ENCODE measurements around the gene PPP1R8.
"Not testable (repeated sequence)": the region's sequence is repeated elsewhere in the genome, so short reads cannot be mapped to it uniquely, and the experiment has no call there.

PPP1R8 gene

DNA sequence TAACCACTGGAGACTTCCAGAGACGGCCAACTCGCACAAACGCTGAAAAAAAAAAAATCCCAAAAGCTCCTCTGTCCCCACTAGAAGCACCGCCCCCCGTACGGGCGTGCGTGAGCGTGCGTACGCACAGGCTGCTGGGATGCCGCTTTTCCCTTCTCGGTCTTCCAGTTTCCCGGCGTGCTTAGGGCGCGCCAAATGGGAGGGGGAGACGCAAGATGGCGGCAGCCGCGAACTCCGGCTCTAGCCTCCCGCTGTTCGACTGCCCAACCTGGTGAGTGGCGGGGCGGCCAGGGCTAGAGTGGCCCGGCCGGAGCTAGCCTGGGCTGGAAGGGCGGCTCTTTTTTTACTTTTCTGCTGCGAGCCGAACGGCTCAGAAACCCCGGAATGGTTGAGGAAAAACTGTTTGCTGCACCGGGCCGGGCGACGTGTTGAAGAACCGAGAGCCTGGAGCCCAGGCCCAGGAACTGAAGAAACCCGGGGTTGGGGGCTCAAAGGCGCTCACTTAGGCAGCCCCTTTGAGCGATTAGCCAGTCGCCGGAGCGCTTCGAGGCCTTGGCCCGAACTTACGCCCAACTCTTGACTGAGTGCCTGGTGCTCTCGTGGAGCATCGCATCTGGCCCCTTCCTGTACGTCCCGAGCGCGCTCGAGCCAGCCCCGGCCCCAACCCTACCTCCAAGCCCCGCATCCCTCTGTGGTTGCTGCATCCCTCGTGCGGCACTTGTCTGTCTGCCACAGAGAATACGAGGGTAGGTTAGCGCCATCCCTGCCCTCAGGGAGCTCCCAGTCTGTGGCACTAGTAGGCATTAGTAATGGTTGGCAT, at the start of gene PPP1R8:
TSS of gene PPP1R8 (plus strand) at position 162 of the 820 bp plus-strand sequence. CDS start at position 216, 54 bp downstream.
- Mint-ChIP-seq H3K36me3 (ENCODE audit: low read depth) (peaks cover 9% of the 10 kb centered on the region), H3K4me3 (peak within 1 kb of the TSS; percentile 93), H3K9me3 (no peaks in the 10 kb centered on the region), H3K4me1 (ENCODE audit: low read depth) (peaks cover 19% of the 10 kb centered on the region), H3K27ac (peak within 1 kb of the TSS; percentile 83), H3K27me3 (ENCODE audit: low read depth) (no peaks in the 10 kb centered on the region)

DNA sequence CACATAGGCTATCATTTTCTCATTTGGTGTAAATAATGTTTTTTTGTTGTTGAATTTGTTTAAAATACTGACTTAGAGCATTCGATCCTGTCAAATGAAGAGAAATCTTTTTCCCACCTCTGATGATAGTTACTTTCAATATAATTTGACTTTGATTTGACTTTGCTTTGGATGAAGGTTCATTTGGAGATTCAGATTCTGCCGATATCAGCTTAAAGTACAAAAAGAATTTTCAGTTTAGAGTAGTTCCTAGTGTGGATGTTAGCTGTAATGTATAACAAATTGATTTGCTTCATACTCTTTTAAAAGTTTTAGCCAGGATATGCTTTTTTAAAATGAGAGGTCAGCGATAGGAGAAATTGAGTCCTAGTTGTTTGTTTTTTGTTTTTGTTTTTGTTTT, 47.6 kb upstream of the PPP1R8 start:
- H3K36me3 Mint-ChIP-seq (ENCODE audit: low read depth) = peaks cover 2% of the 10 kb centered on the region
- no peak overlapping the region for H3K27ac Mint-ChIP-seq
- no peaks in the 10 kb centered on the region for H3K27me3 Mint-ChIP-seq (ENCODE audit: low read depth)
- H3K4me1 Mint-ChIP-seq (ENCODE audit: low read depth) = peaks cover 15% of the 10 kb centered on the region
- no peaks in the 10 kb centered on the region for H3K9me3 Mint-ChIP-seq
- no peak overlapping the region for H3K4me3 Mint-ChIP-seq

DNA sequence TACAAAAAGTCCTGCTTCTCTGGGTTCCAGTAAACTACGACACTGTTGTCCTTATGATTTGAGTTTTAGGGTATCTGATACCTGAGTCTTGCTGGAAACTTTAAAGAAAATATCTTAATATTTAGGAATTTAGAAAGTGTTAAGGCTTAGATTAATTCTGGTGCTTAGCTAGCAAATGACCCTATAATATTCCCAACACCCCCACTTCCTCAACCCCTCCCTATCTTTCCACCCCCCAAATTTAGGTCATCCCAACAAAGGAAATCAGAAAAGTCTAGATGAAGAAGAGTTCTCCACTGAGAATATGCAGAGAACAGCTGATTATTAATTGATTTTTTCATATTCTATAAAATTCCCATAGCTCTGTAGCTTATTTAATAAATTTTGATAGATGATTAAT, 45.9 kb upstream of the PPP1R8 start:
- no peaks in the 10 kb centered on the region for H3K9me3 Mint-ChIP-seq
- no peak overlapping the region for H3K4me3 Mint-ChIP-seq
- H3K4me1 Mint-ChIP-seq (ENCODE audit: low read depth) = peaks cover 15% of the 10 kb centered on the region
- no peak overlapping the region for H3K27ac Mint-ChIP-seq
- peaks cover 7% of the 10 kb centered on the region for H3K36me3 Mint-ChIP-seq (ENCODE audit: low read depth)
- no peaks in the 10 kb centered on the region for H3K27me3 Mint-ChIP-seq (ENCODE audit: low read depth)

DNA sequence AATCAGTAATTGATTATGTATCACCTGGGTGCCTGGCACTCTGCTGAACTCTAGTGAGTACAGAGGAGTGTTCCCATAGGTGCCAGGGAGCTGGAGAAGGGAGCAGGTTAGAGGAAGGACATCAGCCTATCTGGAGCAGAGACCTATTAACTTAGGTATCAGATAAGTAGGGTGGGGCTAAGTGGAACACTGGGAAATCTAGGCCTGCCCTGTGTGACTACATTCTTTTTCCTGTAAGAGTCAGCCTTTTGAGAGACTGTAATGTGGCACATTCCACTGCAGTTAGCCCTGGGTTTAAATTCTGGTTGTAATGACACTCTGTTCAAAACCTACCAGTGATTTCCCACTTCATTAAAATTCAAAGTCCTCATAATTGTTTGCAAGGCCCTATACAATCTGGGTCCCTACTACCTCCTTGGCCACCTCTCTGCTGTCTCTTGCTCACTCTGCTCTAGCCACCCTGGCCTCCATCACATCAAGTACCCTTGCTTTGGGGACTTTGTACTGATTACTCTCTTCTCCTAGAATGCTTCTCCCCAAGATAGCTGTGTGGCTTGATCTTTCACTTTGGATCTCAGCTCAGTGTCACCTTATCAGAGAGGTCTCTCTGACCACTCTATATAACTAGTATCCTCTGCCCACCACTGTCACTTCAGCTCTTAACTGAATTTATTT, 44.7 kb upstream of the PPP1R8 start:
- H3K4me3 Mint-ChIP-seq = no peak overlapping the region
- no peak overlapping the region for H3K27ac Mint-ChIP-seq

DNA sequence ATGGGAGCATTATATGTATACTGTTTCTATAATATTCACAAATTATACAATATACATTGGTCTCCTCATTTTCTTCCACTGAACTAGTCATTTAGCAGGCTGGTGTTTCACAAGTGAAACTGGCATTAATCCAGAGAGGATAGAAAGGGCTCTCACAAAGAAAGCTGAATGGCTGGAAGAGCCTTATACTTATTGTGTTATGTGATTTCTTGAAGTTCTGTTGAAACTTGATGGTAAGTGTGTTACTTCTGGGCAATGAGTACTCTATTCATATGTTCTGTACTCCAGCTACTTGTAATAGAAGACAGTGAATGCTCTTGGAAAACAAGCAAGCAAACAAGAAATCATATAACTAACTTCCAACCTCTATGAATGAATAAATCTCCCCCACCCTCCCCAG, 42.7 kb upstream of the PPP1R8 start:
- H3K36me3 Mint-ChIP-seq (ENCODE audit: low read depth) = peaks cover 14% of the 10 kb centered on the region

More for the DNA sequence above, 44.7 kb upstream of the PPP1R8 start:
- Mint-ChIP-seq H3K36me3 (ENCODE audit: low read depth) (peaks cover 14% of the 10 kb centered on the region), H3K27me3 (ENCODE audit: low read depth) (no peaks in the 10 kb centered on the region), H3K9me3 (no peaks in the 10 kb centered on the region), H3K4me1 (ENCODE audit: low read depth) (peaks cover 15% of the 10 kb centered on the region)

DNA sequence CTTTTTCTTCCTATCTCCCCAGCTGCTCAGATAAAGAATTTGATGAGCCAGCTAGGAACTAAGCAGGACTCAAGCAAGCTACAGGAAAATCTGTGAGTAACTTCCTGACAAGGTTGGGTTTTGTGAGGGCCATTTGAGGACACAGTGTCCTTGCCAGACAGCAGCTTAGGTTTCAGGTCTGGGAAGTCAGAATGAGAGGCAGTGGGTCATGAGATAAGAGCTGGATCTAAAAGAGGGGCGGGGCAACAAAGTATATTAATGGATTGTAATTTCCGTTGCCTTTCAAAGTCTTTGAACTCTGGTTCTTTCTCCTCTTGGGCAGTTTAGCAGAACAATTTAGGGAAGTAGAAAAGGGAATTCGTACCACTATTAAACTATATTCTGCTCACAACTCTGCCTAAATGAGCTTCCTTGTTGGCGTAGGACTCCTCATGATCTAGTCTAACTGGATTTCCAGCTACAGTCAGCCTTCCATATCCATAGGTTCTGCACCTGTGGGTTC, 41.0 kb upstream of the PPP1R8 start:
- peaks cover 14% of the 10 kb centered on the region for H3K4me1 Mint-ChIP-seq (ENCODE audit: low read depth)
- H3K27me3 Mint-ChIP-seq (ENCODE audit: low read depth) = no peaks in the 10 kb centered on the region

More for the DNA sequence above, 42.7 kb upstream of the PPP1R8 start:
- no peaks in the 10 kb centered on the region for H3K9me3 Mint-ChIP-seq
- no peaks in the 10 kb centered on the region for H3K27me3 Mint-ChIP-seq (ENCODE audit: low read depth)
- no peak overlapping the region for H3K27ac Mint-ChIP-seq
- no peak overlapping the region for H3K4me3 Mint-ChIP-seq
- peaks cover 15% of the 10 kb centered on the region for H3K4me1 Mint-ChIP-seq (ENCODE audit: low read depth)

DNA sequence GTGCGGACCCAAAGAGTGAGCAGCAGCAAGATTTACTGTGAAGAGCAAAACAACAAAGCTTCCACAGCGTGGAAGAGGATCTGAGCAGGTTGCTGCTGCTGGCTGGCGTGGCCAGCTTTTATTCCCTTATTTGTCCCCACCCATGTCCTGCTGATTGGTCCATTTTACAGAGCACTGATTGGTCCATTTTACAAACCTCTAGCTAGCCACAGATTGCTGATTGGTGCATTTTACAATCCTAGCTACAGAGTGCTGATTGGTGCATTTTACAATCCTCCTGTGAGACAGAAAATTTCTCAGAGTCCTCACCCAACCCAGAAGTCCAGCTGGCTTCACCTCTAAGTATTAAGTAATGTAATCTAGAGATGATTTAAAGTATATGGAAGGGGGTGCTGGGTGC, 40.3 kb upstream of the PPP1R8 start:
- H3K36me3 Mint-ChIP-seq (ENCODE audit: low read depth) = peaks cover 28% of the 10 kb centered on the region
- not testable (repeated sequence) for H3K27ac Mint-ChIP-seq; H3K4me3 Mint-ChIP-seq; H3K27me3 Mint-ChIP-seq (ENCODE audit: low read depth); H3K9me3 Mint-ChIP-seq
- H3K4me1 Mint-ChIP-seq (ENCODE audit: low read depth) = peaks cover 12% of the 10 kb centered on the region

More for the DNA sequence above, 41.0 kb upstream of the PPP1R8 start:
- Mint-ChIP-seq H3K9me3 (no peaks in the 10 kb centered on the region), H3K4me3 (no peak overlapping the region), H3K36me3 (ENCODE audit: low read depth) (peaks cover 23% of the 10 kb centered on the region), H3K27ac (no peak overlapping the region)

DNA sequence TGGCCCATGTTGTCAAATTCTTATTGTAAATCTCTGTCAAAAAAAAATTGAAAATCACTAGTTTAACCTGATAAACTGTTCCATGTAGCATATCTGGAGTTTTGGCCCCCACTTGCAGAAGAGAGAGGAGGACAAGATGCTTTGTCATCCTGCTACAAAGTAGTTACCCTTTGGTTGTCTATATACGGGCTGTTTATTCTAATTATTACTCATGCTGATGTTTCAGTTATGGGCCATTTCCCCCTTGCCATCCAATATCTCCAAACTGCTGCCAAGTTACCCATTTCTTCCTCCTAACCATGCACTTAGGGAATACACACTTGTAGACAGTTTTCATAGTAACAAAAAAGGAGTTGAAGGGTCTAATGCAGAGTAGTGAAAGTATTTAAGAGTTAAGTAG, 35.0 kb upstream of the PPP1R8 start:
- Mint-ChIP-seq H3K9me3 (no peaks in the 10 kb centered on the region), H3K27ac (no peak overlapping the region), H3K4me3 (no peak overlapping the region), H3K27me3 (ENCODE audit: low read depth) (no peaks in the 10 kb centered on the region), H3K36me3 (ENCODE audit: low read depth) (peaks cover 38% of the 10 kb centered on the region), H3K4me1 (ENCODE audit: low read depth) (peaks cover 3% of the 10 kb centered on the region)

DNA sequence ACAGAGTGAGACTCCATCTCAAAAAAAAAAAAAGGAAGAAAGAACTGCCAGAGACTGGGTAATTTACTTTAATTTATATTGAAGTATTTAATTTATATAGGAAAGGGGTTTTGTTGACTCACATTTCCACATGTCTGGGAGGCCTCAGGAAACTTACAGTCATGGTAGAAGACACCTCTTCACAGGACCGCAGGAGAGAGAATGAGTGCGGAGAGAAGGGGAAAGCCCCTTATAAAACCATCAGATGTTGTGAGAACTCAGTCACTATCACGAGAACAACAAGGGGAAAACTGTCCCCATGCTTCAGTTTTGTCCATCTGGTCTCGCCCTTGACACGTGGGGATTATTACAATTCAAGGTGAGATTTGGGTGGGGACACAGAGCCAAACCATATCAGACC, 25.8 kb upstream of the PPP1R8 start:
- Mint-ChIP-seq H3K4me1 (ENCODE audit: low read depth) (no peaks in the 10 kb centered on the region), H3K4me3 (no peak overlapping the region), H3K27me3 (ENCODE audit: low read depth) (no peaks in the 10 kb centered on the region), H3K27ac (no peak overlapping the region), H3K36me3 (ENCODE audit: low read depth) (peaks cover 28% of the 10 kb centered on the region), H3K9me3 (no peaks in the 10 kb centered on the region)

DNA sequence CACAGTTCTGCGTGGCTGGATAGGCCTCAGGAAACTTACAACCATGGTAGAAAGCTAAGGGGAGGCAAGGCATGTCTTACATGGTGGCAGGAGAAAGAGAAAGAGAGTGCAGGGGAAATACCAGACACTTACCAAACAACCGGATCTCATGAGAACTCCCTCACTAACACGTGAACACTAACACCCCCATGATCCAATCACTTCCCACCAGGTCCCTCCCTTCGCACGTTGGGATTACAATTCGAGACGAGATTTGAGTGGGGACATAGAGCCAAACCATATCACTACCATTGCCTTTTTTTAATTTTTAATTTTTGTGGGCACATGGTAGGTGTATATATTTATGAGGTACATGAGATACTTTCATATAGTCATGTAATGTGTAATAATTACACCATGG, 23.8 kb upstream of the PPP1R8 start:
- H3K4me1 Mint-ChIP-seq (ENCODE audit: low read depth) = peaks cover 1% of the 10 kb centered on the region
- H3K36me3 Mint-ChIP-seq (ENCODE audit: low read depth) = peaks cover 24% of the 10 kb centered on the region
- no peak overlapping the region for H3K4me3 Mint-ChIP-seq
- no peaks in the 10 kb centered on the region for H3K9me3 Mint-ChIP-seq
- no peaks in the 10 kb centered on the region for H3K27me3 Mint-ChIP-seq (ENCODE audit: low read depth)
- no peak overlapping the region for H3K27ac Mint-ChIP-seq

DNA sequence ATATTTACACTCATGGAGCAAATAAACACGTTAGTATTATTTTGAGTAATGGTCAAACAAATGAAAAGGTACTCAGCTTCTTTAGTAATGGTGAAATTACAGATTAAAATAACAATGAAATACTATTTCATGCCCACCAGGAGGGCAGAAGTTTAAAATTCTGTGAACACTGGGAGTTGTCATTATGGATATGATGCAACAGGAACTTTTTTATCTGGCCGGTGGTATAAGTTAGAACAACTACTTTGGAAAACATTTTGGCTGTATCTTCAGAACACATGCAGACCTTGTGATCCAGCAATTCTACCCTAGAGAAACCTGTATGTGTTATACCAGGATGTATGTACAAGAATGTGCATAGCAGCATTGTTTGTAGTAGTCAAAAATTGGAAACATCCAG, 23.2 kb upstream of the PPP1R8 start:
- Mint-ChIP-seq H3K27me3 (ENCODE audit: low read depth) (no peaks in the 10 kb centered on the region), H3K27ac (no peak overlapping the region), H3K4me1 (ENCODE audit: low read depth) (peaks cover 1% of the 10 kb centered on the region), H3K4me3 (no peak overlapping the region), H3K9me3 (no peaks in the 10 kb centered on the region), H3K36me3 (ENCODE audit: low read depth) (peaks cover 27% of the 10 kb centered on the region)

DNA sequence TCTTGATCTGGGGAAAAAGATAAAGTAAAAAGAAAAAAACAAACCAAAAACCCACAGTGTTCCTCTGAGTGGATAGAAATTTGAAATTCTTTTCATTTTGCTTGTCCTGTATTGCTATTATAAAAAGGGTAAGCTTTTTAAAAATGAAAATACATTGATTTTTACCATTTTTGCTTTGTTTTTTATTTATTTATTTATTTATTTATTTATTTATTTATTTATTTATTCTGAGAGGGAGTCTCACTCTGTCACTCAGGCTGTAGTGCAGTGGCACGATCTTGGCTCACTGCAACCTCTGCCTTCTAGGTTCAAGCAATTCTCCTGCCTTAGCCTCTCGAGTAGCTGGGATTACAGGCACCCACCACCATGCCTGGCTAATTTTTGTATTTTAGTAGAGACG, 22.5 kb upstream of the PPP1R8 start:
- H3K4me3 Mint-ChIP-seq; H3K27ac Mint-ChIP-seq; H3K9me3 Mint-ChIP-seq; H3K4me1 Mint-ChIP-seq (ENCODE audit: low read depth); H3K27me3 Mint-ChIP-seq (ENCODE audit: low read depth): not testable (repeated sequence)
- H3K36me3 Mint-ChIP-seq (ENCODE audit: low read depth) = peaks cover 26% of the 10 kb centered on the region

DNA sequence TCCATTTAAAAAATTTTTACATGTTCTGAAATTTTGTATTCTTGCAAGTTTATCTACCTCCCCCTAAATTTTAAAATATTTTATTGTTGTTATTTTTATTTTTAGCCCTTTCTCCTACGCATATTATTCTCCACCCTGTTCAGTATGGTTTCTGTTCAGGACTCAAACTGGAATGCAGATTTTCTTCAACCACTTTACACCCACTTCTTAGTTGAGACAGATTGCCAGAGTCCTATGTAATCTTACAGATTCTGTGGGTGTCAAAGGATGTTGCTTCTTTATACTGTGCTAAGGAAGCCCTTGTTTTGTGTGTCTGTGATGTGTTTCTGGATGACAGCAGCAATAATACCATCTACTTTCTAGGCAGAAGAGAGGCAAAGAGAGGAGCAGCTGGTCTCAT, 20.7 kb upstream of the PPP1R8 start:
- no peaks in the 10 kb centered on the region for H3K9me3 Mint-ChIP-seq
- peaks cover 24% of the 10 kb centered on the region for H3K36me3 Mint-ChIP-seq (ENCODE audit: low read depth)
- no peaks in the 10 kb centered on the region for H3K27me3 Mint-ChIP-seq (ENCODE audit: low read depth)
- no peak overlapping the region for H3K4me3 Mint-ChIP-seq
- H3K4me1 Mint-ChIP-seq (ENCODE audit: low read depth) = peaks cover 1% of the 10 kb centered on the region
- H3K27ac Mint-ChIP-seq = no peak overlapping the region

DNA sequence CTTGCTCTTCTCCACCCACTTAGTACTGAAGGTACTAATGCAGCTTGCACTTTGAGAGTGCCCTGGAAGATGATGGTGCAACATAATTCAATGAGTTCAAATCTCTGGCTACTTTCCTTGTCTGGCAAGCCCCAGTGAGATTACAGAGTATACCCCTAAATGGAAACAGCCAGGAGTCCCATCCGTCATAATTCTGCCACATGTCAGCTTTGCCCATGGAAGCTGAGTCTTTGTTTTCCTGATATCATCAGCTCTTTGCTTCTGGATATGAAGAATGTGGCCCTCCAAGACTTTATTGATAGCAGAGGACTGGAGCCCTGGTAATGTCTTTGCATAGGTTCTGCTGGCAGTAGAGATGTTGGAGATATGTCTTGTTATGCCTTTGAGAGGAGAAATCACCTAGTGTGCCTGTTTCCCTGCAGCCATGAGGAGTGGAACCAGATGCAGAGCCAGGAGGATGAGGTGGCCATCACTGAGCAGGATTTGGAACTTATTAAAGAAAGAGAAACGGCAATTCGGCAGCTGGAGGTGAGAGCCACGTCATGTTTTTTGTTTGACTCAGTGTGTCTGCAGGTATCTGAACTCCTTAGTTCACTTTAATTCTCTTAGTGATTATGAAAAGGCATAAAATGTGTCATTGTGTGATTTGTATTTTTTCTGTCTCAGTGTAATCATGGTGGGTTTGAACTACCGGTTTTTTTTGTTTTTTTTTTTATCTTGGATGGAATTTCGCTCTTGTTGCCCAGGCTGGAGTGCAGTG, 18.7 kb upstream of the PPP1R8 start:
- H3K36me3 Mint-ChIP-seq (ENCODE audit: low read depth) = peaks cover 23% of the 10 kb centered on the region
- no peaks in the 10 kb centered on the region for H3K27me3 Mint-ChIP-seq (ENCODE audit: low read depth)
- H3K4me1 Mint-ChIP-seq (ENCODE audit: low read depth) = peaks cover 1% of the 10 kb centered on the region
- H3K27ac Mint-ChIP-seq = no peak overlapping the region
- H3K9me3 Mint-ChIP-seq = no peaks in the 10 kb centered on the region
- H3K4me3 Mint-ChIP-seq = no peak overlapping the region

Measured in T-helper 1 cell treated with Interleukin-12 subunit alpha and Interleukin-12 subunit beta and Interleukin-4 antibody, amounts not matched to agents 30 μg/mL and 1 μg/mL, for 36 hours (primary cell).